Thymus (tissue), 11 donors: ENCODE data around the gene CD8B2. TPM values are rescaled to one million over a fixed set of nuclear protein-coding genes. Genes with fewer than 3 reads are reported as not detected.

Source experiments
- DNase-seq, 9 donors: peaks; one replicate each; pipeline ENCODE4 v3.0.0-alpha.2; 2013; ENCODE audit warnings: low spot score in 9 of 9, low read depth in 6 of 9, missing footprints in 1 of 9
- H3K27ac ChIP-seq, 2 donors: one replicate each; pipeline ENCODE4 v1.5.1; 2013; ENCODE audit warnings: control low read depth in 1 of 2, low read depth in 1 of 2, low read length in 1 of 2, mild to moderate bottlenecking in 1 of 2, moderate library complexity in 1 of 2
- H3K27me3 ChIP-seq, 2 donors: one replicate each; pipeline ENCODE4 v1.5.1; 2013; ENCODE audit warnings: low read length in 1 of 2; ENCODE audit not compliant: control insufficient read depth in 2 of 2, insufficient read depth in 1 of 2
- H3K36me3 ChIP-seq, 2 donors: one replicate each; pipeline ENCODE4 v1.5.1; 2013; ENCODE audit warnings: low read length in 1 of 2, mild to moderate bottlenecking in 1 of 2, moderate library complexity in 1 of 2; ENCODE audit not compliant: control insufficient read depth in 2 of 2, insufficient read depth in 2 of 2
- H3K4me1 ChIP-seq, 2 donors: one replicate each; pipeline ENCODE4 v1.5.1; 2013; ENCODE audit warnings: low read length in 2 of 2; ENCODE audit not compliant: control insufficient read depth in 2 of 2, insufficient read depth in 2 of 2
- H3K4me3 ChIP-seq, 2 donors: one replicate each; pipeline ENCODE4 v1.5.1; 2013; ENCODE audit warnings: low read length in 2 of 2, control low read depth in 1 of 2, mild to moderate bottlenecking in 1 of 2
- H3K9me3 ChIP-seq, 2 donors: one replicate each; pipeline ENCODE4 v1.5.1; 2013; ENCODE audit warnings: low read length in 1 of 2, mild to moderate bottlenecking in 1 of 2; ENCODE audit not compliant: control insufficient read depth in 2 of 2, insufficient read depth in 1 of 2
- WGBS: extraction: QIAGEN DNeasy Blood & Tissue Kit; methylation state at CpG from one replicate; pipeline ENCODE4 v1.1.7; 2013; 5-methylcytosine and 5-hydroxymethylcytosine counted together
- polyA plus RNA-seq: library from polyadenylated mRNA; stranded (reverse); fragments of 200-250 nt; gene quantifications from one replicate; pipeline ENCODE4 v1.2.3, GENCODE V29; 2013
- total RNA-seq: library from RNA; stranded (reverse); fragments of 120-200 nt; gene quantifications from one replicate; pipeline ENCODE4 v1.2.4, GENCODE V29; 2013
- donor health status: healthy.

The CD8B2 gene
- total and polyA plus RNA-seq, 2 donors: 6.3 to 22.1 TPM

- Histone ChIP-seq H3K4me3 (no peak overlapping the region), H3K36me3 (no peaks in the 10 kb centered on the region), H3K27me3 (no peaks in the 10 kb centered on the region), H3K9me3 (no peaks in the 10 kb centered on the region), H3K4me1 (peaks cover 8 to 14% of the 10 kb centered on the region in 2 donors), H3K27ac (no peak overlapping the region)
- 94% methylated on average over 4 of the region's 4 CpGs for WGBS
- peak in 1 of 9 donors; percentile 36 for DNase-seq
These were observed 49.9 kb downstream of the CD8B2 start for GRCh38 chr2:106537047-106537446.

GRCh38 chr2:106537791-106538191, 50.6 kb downstream of the CD8B2 start:
- no peak overlapping the region for H3K4me3 ChIP-seq
- no peak overlapping the region for H3K27ac ChIP-seq
- DNase-seq: no peak
- peaks cover 8 to 14% of the 10 kb centered on the region in 2 donors for H3K4me1 ChIP-seq
- no peaks in the 10 kb centered on the region for H3K36me3 ChIP-seq
- 97% methylated on average over 10 of the region's 10 CpGs for WGBS
- peaks cover 0 to 1% of the 10 kb centered on the region in 2 donors for H3K27me3 ChIP-seq
- H3K9me3 ChIP-seq: no peaks in the 10 kb centered on the region

- DNase-seq: no peak
- H3K4me1 ChIP-seq: peaks cover 8 to 12% of the 10 kb centered on the region in 2 donors
- peaks cover 0 to 14% of the 10 kb centered on the region in 2 donors for H3K27me3 ChIP-seq
- no peaks in the 10 kb centered on the region for H3K36me3 ChIP-seq
- 92% methylated on average over 5 of the region's 5 CpGs for WGBS
- H3K4me3 ChIP-seq: no peak overlapping the region
- no peak overlapping the region for H3K27ac ChIP-seq
- no peaks in the 10 kb centered on the region for H3K9me3 ChIP-seq
These were observed 53.7 kb downstream of the CD8B2 start for GRCh38 chr2:106540886-106541285.

- no peaks in the 10 kb centered on the region for H3K36me3 ChIP-seq
- peaks cover 0 to 14% of the 10 kb centered on the region in 2 donors for H3K27me3 ChIP-seq
- peaks cover 5 to 7% of the 10 kb centered on the region in 2 donors for H3K4me1 ChIP-seq
- H3K9me3 ChIP-seq: no peaks in the 10 kb centered on the region
- DNase-seq: no peak
- 98% methylated on average over 4 of the region's 4 CpGs for WGBS
- H3K27ac ChIP-seq: no peak overlapping the region
- no peak overlapping the region for H3K4me3 ChIP-seq
These were observed 54.2 kb downstream of the CD8B2 start for GRCh38 chr2:106541333-106541732.

GRCh38 chr2:106542746-106543359, 55.7 kb downstream of the CD8B2 start:
- WGBS: 17% methylated on average over 24 of the region's 24 CpGs

GRCh38 chr2:106545007-106545406, 57.8 kb downstream of the CD8B2 start:
- Histone ChIP-seq H3K27me3 (peaks cover 0 to 16% of the 10 kb centered on the region in 2 donors), H3K36me3 (no peaks in the 10 kb centered on the region), H3K27ac (no peak overlapping the region), H3K4me3 (no peak overlapping the region), H3K9me3 (no peaks in the 10 kb centered on the region), H3K4me1 (no peaks in the 10 kb centered on the region)
- WGBS: 98% methylated on average over 10 of the region's 10 CpGs
- DNase-seq: no peak

More at GRCh38 chr2:106542746-106543359, 55.7 kb downstream of the CD8B2 start:
- DNase-seq: peak; percentile 34 to 87 (median 65)
- Histone ChIP-seq H3K4me3 (peak overlapping the region in 1 of 2 donors; percentile 29), H3K9me3 (no peaks in the 10 kb centered on the region), H3K36me3 (no peaks in the 10 kb centered on the region), H3K4me1 (peaks cover 0 to 2% of the 10 kb centered on the region in 2 donors), H3K27me3 (peaks cover 0 to 16% of the 10 kb centered on the region in 2 donors), H3K27ac (no peak overlapping the region)

- Histone ChIP-seq H3K36me3 (no peaks in the 10 kb centered on the region), H3K9me3 (no peaks in the 10 kb centered on the region), H3K27ac (no peak overlapping the region), H3K27me3 (peaks cover 0 to 16% of the 10 kb centered on the region in 2 donors), H3K4me1 (no peaks in the 10 kb centered on the region), H3K4me3 (no peak overlapping the region)
- WGBS: 29% methylated on average over 8 of the region's 8 CpGs
- DNase-seq: no peak
These were observed 59.3 kb downstream of the CD8B2 start for GRCh38 chr2:106546391-106546990.

GRCh38 chr2:106547164-106547903, 60.2 kb downstream of the CD8B2 start:
- H3K4me1 ChIP-seq: no peaks in the 10 kb centered on the region
- DNase-seq: no peak
- H3K36me3 ChIP-seq: no peaks in the 10 kb centered on the region
- H3K9me3 ChIP-seq: no peaks in the 10 kb centered on the region
- 89% methylated on average over 14 of the region's 14 CpGs for WGBS
- H3K27me3 ChIP-seq: peaks cover 0 to 16% of the 10 kb centered on the region in 2 donors
- no peak overlapping the region for H3K27ac ChIP-seq
- no peak overlapping the region for H3K4me3 ChIP-seq
